ENCODE data around the gene MLLT3. TPM values are rescaled to one million over a fixed set of nuclear protein-coding genes. Genes with fewer than 3 reads are reported as not detected.

The MLLT3 gene
- total RNA-seq, 4 donors from 2014 or later = 10.2 to 15.3 (median 14.5) TPM

DNA sequence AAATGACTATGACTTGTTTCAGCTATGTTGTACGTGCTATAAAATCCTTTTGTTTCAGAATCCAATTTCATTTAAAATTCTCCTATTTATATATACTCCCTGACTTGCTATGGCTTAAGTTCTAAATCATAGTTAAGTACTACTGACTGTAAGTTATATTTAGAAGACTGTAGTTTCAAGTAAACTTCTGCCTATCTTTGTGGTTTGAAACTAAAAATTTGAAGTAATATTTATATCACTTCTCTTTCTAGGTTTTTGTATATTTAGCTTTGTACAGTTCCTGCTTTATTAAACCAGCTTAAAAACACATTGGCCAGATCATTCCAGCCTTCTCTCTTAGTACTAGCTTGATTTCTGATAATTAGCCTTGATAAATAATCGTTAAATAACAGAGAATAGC is 196.3 kb downstream of the MLLT3 start:
- H3K4me3 ChIP-seq = no peak overlapping the region
- no peak for DNase-seq (ENCODE audit: low spot score in 2 of 2)
- no peaks in the 10 kb centered on the region for H3K36me3 ChIP-seq
- H3K27me3 ChIP-seq = no peaks in the 10 kb centered on the region
- H3K4me1 ChIP-seq = no peaks in the 10 kb centered on the region
- H3K27ac ChIP-seq = no peak overlapping the region
- no peaks in the 10 kb centered on the region for H3K9me3 ChIP-seq
- 88 to 90% methylated on average over 2 of the region's 2 CpGs for WGBS, 2 donors
- TF ChIP-seq EP300 (IDR thresholded peaks at IDR 0.05) = no peak
- TF ChIP-seq, protein P1, sequence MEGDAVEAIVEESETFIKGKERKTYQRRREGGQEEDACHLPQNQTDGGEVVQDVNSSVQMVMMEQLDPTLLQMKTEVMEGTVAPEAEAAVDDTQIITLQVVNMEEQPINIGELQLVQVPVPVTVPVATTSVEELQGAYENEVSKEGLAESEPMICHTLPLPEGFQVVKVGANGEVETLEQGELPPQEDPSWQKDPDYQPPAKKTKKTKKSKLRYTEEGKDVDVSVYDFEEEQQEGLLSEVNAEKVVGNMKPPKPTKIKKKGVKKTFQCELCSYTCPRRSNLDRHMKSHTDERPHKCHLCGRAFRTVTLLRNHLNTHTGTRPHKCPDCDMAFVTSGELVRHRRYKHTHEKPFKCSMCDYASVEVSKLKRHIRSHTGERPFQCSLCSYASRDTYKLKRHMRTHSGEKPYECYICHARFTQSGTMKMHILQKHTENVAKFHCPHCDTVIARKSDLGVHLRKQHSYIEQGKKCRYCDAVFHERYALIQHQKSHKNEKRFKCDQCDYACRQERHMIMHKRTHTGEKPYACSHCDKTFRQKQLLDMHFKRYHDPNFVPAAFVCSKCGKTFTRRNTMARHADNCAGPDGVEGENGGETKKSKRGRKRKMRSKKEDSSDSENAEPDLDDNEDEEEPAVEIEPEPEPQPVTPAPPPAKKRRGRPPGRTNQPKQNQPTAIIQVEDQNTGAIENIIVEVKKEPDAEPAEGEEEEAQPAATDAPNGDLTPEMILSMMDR (IDR thresholded peaks at IDR 0.05) = no peak
- no peak for TF ChIP-seq POLR2A (IDR thresholded peaks at IDR 0.05)

DNA sequence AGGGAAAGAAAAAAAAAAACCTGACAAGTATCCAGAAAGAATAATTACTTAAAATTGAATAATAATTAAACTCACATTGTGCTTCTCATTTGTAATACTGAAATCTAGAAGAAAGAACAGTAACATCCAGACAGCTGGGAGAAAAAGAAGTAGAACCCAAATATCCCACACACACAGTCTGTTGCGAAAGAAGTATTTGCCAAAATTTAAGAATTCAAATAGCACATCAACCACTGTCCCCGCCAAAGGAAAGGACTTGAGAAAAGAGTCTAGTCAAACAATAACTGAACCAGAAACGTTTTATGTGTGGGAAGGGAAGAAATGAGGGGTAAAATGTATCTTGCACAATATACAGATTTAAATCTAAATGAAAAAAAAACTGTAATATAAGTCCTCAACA is 202.8 kb downstream of the MLLT3 start:
- Histone ChIP-seq H3K36me3 (no peaks in the 10 kb centered on the region), H3K27ac (no peak overlapping the region), H3K4me3 (no peak overlapping the region), H3K9me3 (no peaks in the 10 kb centered on the region), H3K27me3 (no peaks in the 10 kb centered on the region), H3K4me1 (no peaks in the 10 kb centered on the region)
- DNase-seq (ENCODE audit: low spot score in 2 of 2) = no peak
- WGBS, 2 donors = 57 to 59% methylated on average over 3 of the region's 3 CpGs
- no peak for TF ChIP-seq POLR2A (IDR thresholded peaks at IDR 0.05)
- no peak for TF ChIP-seq EP300 (IDR thresholded peaks at IDR 0.05)
- TF ChIP-seq, protein P1 (IDR thresholded peaks at IDR 0.05) = no peak

DNA sequence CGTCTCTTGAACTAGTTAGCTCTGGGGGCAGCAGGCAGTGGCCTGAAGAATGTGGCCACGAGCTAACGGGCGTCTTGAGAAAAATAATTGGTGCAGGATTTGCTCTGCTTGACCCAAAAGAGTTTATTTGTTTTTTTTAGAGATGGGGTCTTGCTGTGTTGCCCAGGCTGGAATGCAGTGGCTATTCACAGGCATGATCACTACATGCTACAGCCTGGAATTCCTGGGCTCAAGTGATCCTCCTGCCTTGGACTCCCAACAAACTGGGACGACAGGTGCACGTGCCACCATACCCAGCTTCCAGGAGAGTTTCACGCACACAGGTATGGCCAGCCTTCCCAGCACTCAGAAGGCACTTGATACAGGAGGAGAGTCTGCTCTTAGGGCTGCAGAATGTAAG is 203.8 kb downstream of the MLLT3 start:
- no peak overlapping the region for H3K27ac ChIP-seq
- H3K27me3 ChIP-seq = no peaks in the 10 kb centered on the region
- DNase-seq (ENCODE audit: low spot score in 2 of 2) = no peak
- H3K36me3 ChIP-seq = peaks cover 0 to 8% (median 0%) of the 10 kb centered on the region in 3 donors
- 92 to 97% methylated on average over 7 of the region's 7 CpGs for WGBS, 2 donors
- no peaks in the 10 kb centered on the region for H3K9me3 ChIP-seq
- no peak for TF ChIP-seq POLR2A (IDR thresholded peaks at IDR 0.05)
- TF ChIP-seq, protein P1 (IDR thresholded peaks at IDR 0.05) = no peak
- TF ChIP-seq EP300 (IDR thresholded peaks at IDR 0.05) = no peak
- no peaks in the 10 kb centered on the region for H3K4me1 ChIP-seq
- no peak overlapping the region for H3K4me3 ChIP-seq

DNA sequence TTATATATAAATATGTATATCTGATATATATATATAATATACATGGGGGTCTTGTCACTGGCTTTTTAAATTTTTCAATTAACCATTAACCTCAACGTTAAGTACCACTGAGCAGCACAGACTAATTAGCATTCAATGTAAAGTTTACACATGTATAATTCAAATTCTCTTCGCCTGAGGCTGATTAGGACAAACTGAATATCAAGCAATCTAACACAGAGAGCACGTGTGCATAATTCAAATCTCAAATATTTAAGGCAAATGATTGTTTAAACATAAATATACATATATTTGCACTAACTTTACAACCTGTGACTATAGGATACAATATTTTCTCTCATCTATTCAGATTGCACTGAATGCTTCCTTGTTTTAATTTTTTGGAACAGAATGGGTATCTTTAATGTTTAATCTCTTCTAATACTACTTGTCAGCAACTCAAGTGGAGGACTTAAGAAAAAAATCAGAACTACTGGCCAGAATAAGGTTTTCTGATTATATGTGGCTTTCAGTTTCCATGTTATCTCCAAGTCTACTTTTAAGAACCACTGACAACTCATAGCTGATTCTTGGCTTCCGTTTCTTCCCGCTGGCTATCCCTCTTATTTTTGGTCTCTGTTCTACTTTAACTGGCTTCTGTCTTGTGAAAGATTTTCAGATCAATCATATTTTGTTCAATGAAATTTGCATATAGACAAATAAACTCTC is 204.8 kb downstream of the MLLT3 start:
- no peak for DNase-seq (ENCODE audit: low spot score in 2 of 2)
- H3K4me3 ChIP-seq = no peak overlapping the region
- TF ChIP-seq POLR2A (IDR thresholded peaks at IDR 0.05) (no peak), EP300 (IDR thresholded peaks at IDR 0.05) (no peak)
- TF ChIP-seq, protein P1 (IDR thresholded peaks at IDR 0.05) = no peak
- WGBS, 2 donors = 89 to 93% methylated on average over 5 of the region's 5 CpGs
- peaks cover 0 to 8% (median 0%) of the 10 kb centered on the region in 3 donors for H3K36me3 ChIP-seq
- H3K27ac ChIP-seq = no peak overlapping the region
- no peaks in the 10 kb centered on the region for H3K27me3 ChIP-seq
- H3K9me3 ChIP-seq = no peaks in the 10 kb centered on the region
- no peaks in the 10 kb centered on the region for H3K4me1 ChIP-seq

DNA sequence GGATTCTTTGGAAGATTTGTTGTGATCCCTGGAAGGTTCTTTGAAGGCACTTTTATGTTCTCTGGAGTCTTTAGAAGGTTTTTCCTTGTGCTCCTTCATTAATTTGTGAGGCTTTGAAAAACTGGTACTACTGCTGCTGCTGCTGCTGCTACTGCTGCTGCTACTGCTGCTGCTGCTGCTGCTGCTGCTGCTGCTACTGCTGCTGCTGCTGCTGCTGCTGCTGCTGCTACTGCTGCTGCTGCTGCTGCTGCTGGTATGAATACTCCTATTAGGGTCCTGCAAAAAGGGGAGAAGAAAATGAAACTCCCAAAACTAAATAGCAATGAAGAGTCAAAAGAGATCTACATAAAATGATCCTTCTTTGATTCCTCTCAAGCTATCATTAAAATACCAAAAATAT is 208.1 kb downstream of the MLLT3 start:
- no peak for DNase-seq (ENCODE audit: low spot score in 2 of 2)
- TF ChIP-seq POLR2A (IDR thresholded peaks at IDR 0.05) (no peak), EP300 (IDR thresholded peaks at IDR 0.05) (no peak)
- TF ChIP-seq, protein P1 (IDR thresholded peaks at IDR 0.05) = no peak
- H3K4me1 ChIP-seq = peaks cover 0 to under 1% (median 0%) of the 10 kb centered on the region in 4 donors
- H3K27ac ChIP-seq = no peak overlapping the region
- H3K27me3 ChIP-seq = no peaks in the 10 kb centered on the region
- no peaks in the 10 kb centered on the region for H3K9me3 ChIP-seq
- no peak overlapping the region for H3K4me3 ChIP-seq
- peaks cover 0 to 8% (median 0%) of the 10 kb centered on the region in 3 donors for H3K36me3 ChIP-seq
